ENCODE data around the gene ACOT7. TPM values are rescaled to one million over a fixed set of nuclear protein-coding genes. Genes with fewer than 3 reads are reported as not detected.
"Not testable (repeated sequence)": the region's sequence is repeated elsewhere in the genome, so short reads cannot be mapped to it uniquely, and the experiment has no call there.

ACOT7 gene, protein sequence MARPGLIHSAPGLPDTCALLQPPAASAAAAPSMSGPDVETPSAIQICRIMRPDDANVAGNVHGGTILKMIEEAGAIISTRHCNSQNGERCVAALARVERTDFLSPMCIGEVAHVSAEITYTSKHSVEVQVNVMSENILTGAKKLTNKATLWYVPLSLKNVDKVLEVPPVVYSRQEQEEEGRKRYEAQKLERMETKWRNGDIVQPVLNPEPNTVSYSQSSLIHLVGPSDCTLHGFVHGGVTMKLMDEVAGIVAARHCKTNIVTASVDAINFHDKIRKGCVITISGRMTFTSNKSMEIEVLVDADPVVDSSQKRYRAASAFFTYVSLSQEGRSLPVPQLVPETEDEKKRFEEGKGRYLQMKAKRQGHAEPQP
- 10 to 100 TPM in 5 of 6 donors, 1 to 10 TPM in 1; 8.2 to 33.4 (median 26.5) TPM for total RNA-seq

DNA sequence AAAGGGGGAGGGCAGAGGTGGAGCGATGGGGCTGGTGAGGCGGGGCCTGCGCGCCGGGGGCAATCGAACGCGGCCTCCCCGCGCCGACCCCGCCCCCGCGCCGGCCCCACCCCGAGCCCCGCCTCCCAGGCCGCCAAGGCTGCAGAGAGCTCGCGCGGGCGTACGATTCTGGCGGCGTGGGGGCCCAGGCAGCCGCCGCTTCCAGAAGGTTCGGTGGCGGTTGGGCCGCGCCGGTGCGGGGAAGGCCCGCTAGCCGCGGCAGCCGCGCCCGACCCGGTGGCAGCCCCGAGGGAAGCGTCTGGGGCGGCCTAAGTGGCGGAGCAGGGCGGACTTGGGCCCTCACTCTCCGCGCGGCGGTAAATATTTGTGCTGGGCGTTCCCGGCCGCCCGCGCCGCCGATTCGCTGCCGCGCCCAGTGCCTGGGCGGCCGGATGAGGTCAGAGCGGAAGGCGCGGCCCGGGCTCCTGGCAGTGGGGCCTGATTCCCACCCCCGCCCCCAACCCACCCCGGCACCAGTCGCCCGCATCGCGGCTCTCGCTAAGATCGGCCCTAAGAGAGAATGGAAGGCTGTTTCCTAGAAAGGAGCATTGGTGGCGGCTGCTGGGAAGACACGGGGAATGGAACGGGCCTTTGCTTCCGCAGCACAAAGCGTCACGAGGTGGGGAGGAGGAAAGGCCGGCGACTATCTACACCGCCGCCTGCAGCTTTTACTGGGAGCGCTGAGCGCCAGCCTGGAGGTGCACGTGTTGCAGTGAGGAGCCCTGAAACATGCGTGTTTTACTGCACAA lies at the start of gene ACOT7:
TSS of gene ACOT7 (minus strand) at position 368 of the 788 bp plus-strand sequence. CDS start 368 bp downstream, outside the sequence.
- WGBS, 2 donors, result 0 to 2% methylated on average over 14 to 22 of the region's 87 CpGs
- peak; percentile 86 to 98 for DNase-seq
- H3K4me3 ChIP-seq, result peak within 1 kb of the TSS; percentile 70 to 81 (median 76)
- H3K27ac ChIP-seq, result peak within 1 kb of the TSS; percentile 94 to 98 (median 98)
- no peaks in the 10 kb centered on the region for H3K9me3 ChIP-seq
- TF ChIP-seq POLR2A (IDR thresholded peaks at IDR 0.05), result peak in 2 of 4 donors; percentile 61 to 86
- no peak for TF ChIP-seq EP300 (IDR thresholded peaks at IDR 0.05)
- TF ChIP-seq, protein P1, sequence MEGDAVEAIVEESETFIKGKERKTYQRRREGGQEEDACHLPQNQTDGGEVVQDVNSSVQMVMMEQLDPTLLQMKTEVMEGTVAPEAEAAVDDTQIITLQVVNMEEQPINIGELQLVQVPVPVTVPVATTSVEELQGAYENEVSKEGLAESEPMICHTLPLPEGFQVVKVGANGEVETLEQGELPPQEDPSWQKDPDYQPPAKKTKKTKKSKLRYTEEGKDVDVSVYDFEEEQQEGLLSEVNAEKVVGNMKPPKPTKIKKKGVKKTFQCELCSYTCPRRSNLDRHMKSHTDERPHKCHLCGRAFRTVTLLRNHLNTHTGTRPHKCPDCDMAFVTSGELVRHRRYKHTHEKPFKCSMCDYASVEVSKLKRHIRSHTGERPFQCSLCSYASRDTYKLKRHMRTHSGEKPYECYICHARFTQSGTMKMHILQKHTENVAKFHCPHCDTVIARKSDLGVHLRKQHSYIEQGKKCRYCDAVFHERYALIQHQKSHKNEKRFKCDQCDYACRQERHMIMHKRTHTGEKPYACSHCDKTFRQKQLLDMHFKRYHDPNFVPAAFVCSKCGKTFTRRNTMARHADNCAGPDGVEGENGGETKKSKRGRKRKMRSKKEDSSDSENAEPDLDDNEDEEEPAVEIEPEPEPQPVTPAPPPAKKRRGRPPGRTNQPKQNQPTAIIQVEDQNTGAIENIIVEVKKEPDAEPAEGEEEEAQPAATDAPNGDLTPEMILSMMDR (IDR thresholded peaks at IDR 0.05), result peak in 3 of 6 experiments; percentile 5 to 17 (median 9)
- peak; percentile 32 to 38 for TF ChIP-seq POLR2AphosphoS5 (IDR thresholded peaks at IDR 0.05)
- no peaks in the 10 kb centered on the region for H3K36me3 ChIP-seq
- ATAC-seq (ENCODE audit: low FRiP score in 2 of 2), result peak; percentile 95 to 99
- H3K4me1 ChIP-seq, result peaks cover 14 to 25% (median 18%) of the 10 kb centered on the region in 4 donors
- no peaks in the 10 kb centered on the region for H3K27me3 ChIP-seq

DNA sequence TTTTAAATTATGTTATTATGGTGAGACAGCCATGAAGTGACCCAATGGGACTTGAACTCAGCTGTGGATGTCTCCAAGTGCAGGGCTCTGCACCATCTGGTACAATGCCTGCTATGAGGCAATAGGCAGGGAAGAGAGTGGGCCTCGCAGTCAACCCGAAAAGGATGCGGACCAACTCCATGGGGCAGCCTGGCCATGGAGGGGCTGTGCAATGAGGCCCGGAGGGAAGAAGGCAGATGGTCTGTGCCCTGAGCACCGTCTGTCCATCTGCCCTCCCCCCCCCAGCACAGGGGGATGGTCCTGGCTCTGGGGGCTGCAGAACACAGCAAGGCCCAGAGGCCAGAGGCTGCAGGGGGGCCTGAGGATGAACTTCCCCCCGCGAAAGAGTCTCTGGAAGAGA lies 48.0 kb upstream of the ACOT7 start:
- Histone ChIP-seq H3K27me3 (peaks cover 0 to 19% (median 5%) of the 10 kb centered on the region in 4 donors), H3K27ac (no peak overlapping the region), H3K9me3 (no peaks in the 10 kb centered on the region), H3K36me3 (no peaks in the 10 kb centered on the region), H3K4me3 (no peak overlapping the region), H3K4me1 (peaks cover 0 to 15% (median 11%) of the 10 kb centered on the region in 4 donors)
- 74 to 75% methylated on average over 7 of the region's 7 CpGs for WGBS, 2 donors
- TF ChIP-seq EP300 (IDR thresholded peaks at IDR 0.05), result no peak
- TF ChIP-seq POLR2A (IDR thresholded peaks at IDR 0.05), result no peak
- TF ChIP-seq, protein P1 (IDR thresholded peaks at IDR 0.05), result no peak
- TF ChIP-seq POLR2AphosphoS5 (IDR thresholded peaks at IDR 0.05), result no peak
- no peak for DNase-seq
- ATAC-seq (ENCODE audit: low FRiP score in 2 of 2), result no peak

DNA sequence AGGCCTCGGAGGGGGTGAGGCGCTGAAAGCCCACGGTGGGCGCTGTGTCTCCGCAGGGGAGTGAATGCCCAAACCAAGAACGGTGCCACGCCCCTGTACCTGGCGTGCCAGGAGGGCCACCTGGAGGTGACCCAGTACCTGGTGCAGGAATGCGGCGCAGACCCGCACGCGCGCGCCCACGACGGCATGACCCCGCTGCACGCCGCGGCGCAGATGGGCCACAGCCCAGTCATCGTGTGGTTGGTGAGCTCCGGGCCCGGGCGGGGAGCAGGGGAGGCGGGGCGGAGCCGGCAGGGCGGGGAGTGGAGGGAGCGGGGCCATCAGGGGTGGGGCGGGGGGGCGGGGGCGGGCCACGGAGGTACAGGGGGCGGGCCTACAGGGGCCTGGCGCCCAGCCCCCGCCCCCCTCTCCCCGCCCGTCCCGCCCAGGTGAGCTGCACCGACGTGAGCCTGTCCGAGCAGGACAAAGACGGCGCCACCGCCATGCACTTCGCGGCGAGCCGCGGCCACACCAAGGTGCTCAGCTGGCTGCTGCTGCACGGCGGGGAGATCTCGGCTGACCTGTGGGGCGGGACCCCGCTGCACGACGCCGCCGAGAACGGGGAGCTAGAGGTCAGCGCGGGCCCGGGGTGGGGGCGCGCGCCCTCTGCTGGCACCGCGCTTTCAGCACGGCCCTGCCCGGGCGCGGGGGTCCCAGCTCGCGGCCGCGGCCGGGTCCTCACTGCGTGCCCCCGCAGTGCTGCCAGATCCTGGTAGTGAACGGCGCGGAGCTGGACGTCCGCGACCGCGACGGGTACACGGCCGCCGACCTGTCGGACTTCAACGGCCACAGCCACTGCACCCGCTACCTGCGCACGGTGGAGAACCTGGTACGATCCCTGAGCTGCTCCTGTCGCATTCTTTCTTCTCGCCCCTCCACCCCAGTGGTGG lies 46.9 kb upstream of the ACOT7 start:
- no peak for TF ChIP-seq POLR2A (IDR thresholded peaks at IDR 0.05)
- TF ChIP-seq, protein P1 (IDR thresholded peaks at IDR 0.05), result peak; percentile 17 to 50 (median 24)
- H3K4me3 ChIP-seq, result peak overlapping the region in 3 of 4 donors; percentile 30 to 39 (median 37)
- H3K4me1 ChIP-seq, result peaks cover 0 to 13% (median 11%) of the 10 kb centered on the region in 4 donors
- H3K36me3 ChIP-seq, result no peaks in the 10 kb centered on the region
- 37% methylated on average over 10 of the region's 101 CpGs; no CpG with 5 or more reads in 1 of the 2 donors for WGBS, 2 donors
- H3K9me3 ChIP-seq, result no peaks in the 10 kb centered on the region
- no peak overlapping the region for H3K27ac ChIP-seq
- peaks cover 0 to 14% (median 5%) of the 10 kb centered on the region in 4 donors for H3K27me3 ChIP-seq
- DNase-seq, result peak; percentile 70 to 94
- peak in 1 of 2 donors; percentile 9 for ATAC-seq (ENCODE audit: low FRiP score in 2 of 2)

DNA sequence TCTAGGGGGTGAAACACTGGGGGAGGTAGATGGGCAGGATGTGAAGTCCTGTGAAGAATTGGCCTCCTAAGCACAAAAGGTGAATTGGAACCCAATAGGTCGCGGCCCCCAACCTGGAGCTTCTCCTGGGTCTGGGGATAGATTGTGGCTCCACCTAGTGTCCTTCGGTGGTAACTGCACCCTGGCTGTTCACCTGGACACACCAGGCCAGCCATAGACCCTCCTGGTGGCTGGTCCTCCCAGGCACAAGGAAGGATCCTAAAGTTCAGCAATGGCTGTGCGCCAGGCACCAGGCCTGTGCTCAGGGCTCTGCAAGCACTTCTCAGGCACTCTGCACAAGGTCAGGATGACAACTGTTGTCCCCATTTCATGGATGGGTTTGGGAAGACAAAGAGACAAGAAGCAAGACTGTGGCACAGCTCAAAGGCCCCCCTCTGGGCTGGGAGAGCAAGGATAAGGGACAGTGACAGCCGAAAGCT lies 44.5 kb upstream of the ACOT7 start:
- H3K9me3 ChIP-seq, result no peaks in the 10 kb centered on the region
- DNase-seq (peak in 1 of 2 donors; percentile 62), ATAC-seq (ENCODE audit: low FRiP score in 2 of 2) (peak; percentile 68 to 72)
- no peak for TF ChIP-seq POLR2AphosphoS5 (IDR thresholded peaks at IDR 0.05)
- TF ChIP-seq POLR2A (IDR thresholded peaks at IDR 0.05), result no peak
- TF ChIP-seq, protein P1 (IDR thresholded peaks at IDR 0.05), result peak; percentile 87 to 95 (median 91)
- TF ChIP-seq EP300 (IDR thresholded peaks at IDR 0.05), result no peak
- no peaks in the 10 kb centered on the region for H3K36me3 ChIP-seq
- peaks cover 0 to 13% (median 11%) of the 10 kb centered on the region in 4 donors for H3K4me1 ChIP-seq
- H3K27ac ChIP-seq, result no peak overlapping the region
- H3K4me3 ChIP-seq, result no peak overlapping the region
- 10 to 15% methylated on average over 4 to 5 of the region's 5 CpGs for WGBS, 2 donors
- peaks cover 0 to 14% (median 5%) of the 10 kb centered on the region in 4 donors for H3K27me3 ChIP-seq

DNA sequence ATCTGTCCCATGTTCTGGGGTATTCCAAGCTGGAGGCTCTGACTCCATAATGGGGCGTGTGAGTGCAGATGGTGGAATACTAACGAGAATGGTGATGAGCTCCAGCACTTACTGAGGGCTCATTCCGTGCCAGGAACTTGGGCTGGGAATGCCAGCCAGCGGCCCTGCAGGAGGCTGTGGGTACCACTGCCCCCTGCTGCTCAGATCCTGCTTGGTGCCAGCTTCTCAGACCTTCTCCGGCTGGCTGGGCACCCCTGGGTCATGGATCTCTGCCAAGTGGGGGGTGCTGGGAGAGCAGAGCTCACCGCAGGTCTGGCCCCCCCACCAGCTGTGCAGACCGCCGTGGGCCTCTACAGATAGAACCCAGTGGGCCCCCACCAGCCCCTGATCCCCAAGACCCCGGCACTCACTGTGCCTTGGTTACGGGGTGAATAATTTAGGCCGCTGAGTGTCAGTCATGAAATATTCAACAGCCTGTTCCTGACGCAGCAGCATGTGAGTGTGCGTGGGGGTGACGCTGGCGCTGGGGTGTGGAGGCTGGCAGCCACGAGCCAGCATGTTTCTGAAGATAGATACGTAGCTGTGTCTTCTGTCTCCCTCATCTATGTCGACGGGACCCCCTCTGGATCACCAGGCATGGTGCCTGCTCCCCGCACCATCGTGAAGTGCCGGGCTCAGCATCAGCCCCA lies 43.6 kb upstream of the ACOT7 start:
- Histone ChIP-seq H3K27me3 (peaks cover 0 to 14% (median 5%) of the 10 kb centered on the region in 4 donors), H3K4me1 (peaks cover 0 to 13% (median 11%) of the 10 kb centered on the region in 4 donors)
- H3K4me3 ChIP-seq; H3K36me3 ChIP-seq; H3K9me3 ChIP-seq; ATAC-seq (ENCODE audit: low FRiP score in 2 of 2); DNase-seq; H3K27ac ChIP-seq: not testable (repeated sequence)
- 50 to 64% methylated on average over 9 to 18 of the region's 22 CpGs for WGBS, 2 donors

DNA sequence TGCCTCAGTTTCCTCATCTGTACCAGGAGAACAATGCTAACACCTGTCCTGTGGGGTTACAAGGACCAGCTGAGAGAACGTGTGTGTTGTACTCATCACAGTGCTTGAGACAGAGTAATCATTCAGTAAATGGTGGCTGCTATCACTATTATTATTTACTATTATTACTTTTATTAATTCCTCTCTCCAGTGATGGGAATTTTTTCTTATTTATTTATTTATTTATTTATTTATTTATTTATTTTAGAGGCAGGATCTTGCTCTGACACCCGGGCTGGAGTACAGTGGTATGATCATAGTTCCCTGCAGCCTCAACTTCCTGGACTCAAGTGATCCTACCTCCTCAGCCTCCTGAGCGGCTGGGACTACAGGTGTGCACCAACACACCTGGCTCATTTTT lies 42.7 kb upstream of the ACOT7 start:
- peaks cover 0 to 14% (median 5%) of the 10 kb centered on the region in 4 donors for H3K27me3 ChIP-seq
- not testable (repeated sequence) for H3K9me3 ChIP-seq
- WGBS, 2 donors, result 76 to 79% methylated on average over 3 of the region's 3 CpGs

More for the DNA sequence above, 42.7 kb upstream of the ACOT7 start:
- H3K4me3 ChIP-seq; H3K36me3 ChIP-seq; ATAC-seq (ENCODE audit: low FRiP score in 2 of 2); DNase-seq; H3K27ac ChIP-seq: not testable (repeated sequence)
- peaks cover 0 to 13% (median 11%) of the 10 kb centered on the region in 4 donors for H3K4me1 ChIP-seq
